OCI-LY3 (cell line): ENCODE measurements around the gene NFAM1.

Experiments
- EZH2phosphoT487 ChIP-seq: fragments of 200-600 bp; shearing (Covaris generic); IDR thresholded peaks from 2 replicates; pipeline ENCODE4 v1.6.1; 2018; ENCODE audit warnings: antibody characterized with exemption, mixed run types, low read depth
- TF ChIP-seq, protein P1 (sequence below): fragments of 200-600, 300-600 bp; sonication (generic); IDR thresholded peaks from 2 replicates; pipeline ENCODE4 v1.5.1; 2014; ENCODE audit warnings: antibody characterized with exemption, low read length, low read depth

DNA sequence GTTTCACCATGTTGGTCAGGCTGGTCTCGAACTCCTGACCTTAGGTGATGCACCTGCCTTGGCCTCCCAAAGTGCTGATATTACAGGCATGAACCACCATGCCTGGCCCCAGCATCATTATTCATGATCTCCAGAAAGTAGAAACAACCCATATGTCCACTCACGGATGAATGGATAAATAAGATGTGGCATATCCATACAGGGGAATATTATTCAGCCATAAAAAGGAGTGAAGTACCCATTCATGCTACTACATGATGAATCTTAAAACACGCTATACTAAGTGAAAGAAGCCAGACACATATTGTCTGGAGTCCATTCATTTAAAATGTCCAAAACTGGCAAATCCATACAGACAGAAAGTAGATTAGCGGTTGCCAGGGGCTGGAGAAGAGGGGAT is 81.8 kb downstream of the NFAM1 start:
- TF ChIP-seq, protein P1, sequence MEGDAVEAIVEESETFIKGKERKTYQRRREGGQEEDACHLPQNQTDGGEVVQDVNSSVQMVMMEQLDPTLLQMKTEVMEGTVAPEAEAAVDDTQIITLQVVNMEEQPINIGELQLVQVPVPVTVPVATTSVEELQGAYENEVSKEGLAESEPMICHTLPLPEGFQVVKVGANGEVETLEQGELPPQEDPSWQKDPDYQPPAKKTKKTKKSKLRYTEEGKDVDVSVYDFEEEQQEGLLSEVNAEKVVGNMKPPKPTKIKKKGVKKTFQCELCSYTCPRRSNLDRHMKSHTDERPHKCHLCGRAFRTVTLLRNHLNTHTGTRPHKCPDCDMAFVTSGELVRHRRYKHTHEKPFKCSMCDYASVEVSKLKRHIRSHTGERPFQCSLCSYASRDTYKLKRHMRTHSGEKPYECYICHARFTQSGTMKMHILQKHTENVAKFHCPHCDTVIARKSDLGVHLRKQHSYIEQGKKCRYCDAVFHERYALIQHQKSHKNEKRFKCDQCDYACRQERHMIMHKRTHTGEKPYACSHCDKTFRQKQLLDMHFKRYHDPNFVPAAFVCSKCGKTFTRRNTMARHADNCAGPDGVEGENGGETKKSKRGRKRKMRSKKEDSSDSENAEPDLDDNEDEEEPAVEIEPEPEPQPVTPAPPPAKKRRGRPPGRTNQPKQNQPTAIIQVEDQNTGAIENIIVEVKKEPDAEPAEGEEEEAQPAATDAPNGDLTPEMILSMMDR = no peak
- no peak for TF ChIP-seq EZH2phosphoT487
